HepG2 (cell line): ENCODE measurements around the gene FMN2.

Experiments
- MXI1 ChIP-seq: IDR thresholded peaks from 3 replicates; pipeline ENCODE4 v1.6.1; 2012; ENCODE audit warnings: low read depth, low read length, inconsistent platforms, borderline replicate concordance
- RNF2 ChIP-seq: fragments of 450-650 bp; conservative IDR thresholded peaks from 2 replicates; pipeline ENCODE4 v1.6.1; 2016; ENCODE audit warnings: low read depth
- USF2 ChIP-seq, 2 experiments: sonication (generic) in 1 of 2; formaldehyde crosslinking in 1 of 2; IDR thresholded peaks; 2 replicates each; pipeline versions ENCODE4 v1.5.1 to v1.6.1; 2011 to 2020; ENCODE audit warnings: borderline replicate concordance in 1 of 2, low read depth in 1 of 2, low read length in 1 of 2, mild to moderate bottlenecking in 1 of 2, missing genetic modification reagents in 1 of 2, moderate library complexity in 1 of 2
- ZNF501 ChIP-seq: sonication (generic); formaldehyde crosslinking; IDR thresholded peaks from 2 replicates; pipeline ENCODE4 v1.5.1; 2020; ENCODE audit warnings: mild to moderate bottlenecking, moderate library complexity, missing genetic modification reagents
- ZNF510 ChIP-seq: sonication (generic); formaldehyde crosslinking; IDR thresholded peaks from 2 replicates; pipeline ENCODE4 v1.4.0; 2020; ENCODE audit warnings: low read depth, mild to moderate bottlenecking, missing genetic modification reagents

GRCh38 chr1:240363914-240364313 lies 272.2 kb downstream of the FMN2 start:
- no peak for TF ChIP-seq USF2 (IDR thresholded peaks at IDR 0.05; ENCODE audit: low read depth, low read length)
- TF ChIP-seq USF2 (CRISPR knock-in tag; IDR thresholded peaks at IDR 0.05; ENCODE audit: borderline replicate concordance), result no peak
- TF ChIP-seq RNF2, result no peak
- no peak for TF ChIP-seq ZNF510 (CRISPR knock-in tag)
- TF ChIP-seq MXI1, result no peak
- no peak for TF ChIP-seq ZNF501
